ENCODE data around the gene TSPAN16.

The TSPAN16 gene

GRCh38 chr19:11324748-11325389 lies 28.9 kb downstream of the TSPAN16 start:
- Histone ChIP-seq H3K27me3 (ENCODE audit: insufficient read depth, low read length, poor library complexity, severe bottlenecking) (no peaks in the 10 kb centered on the region), H3K4me1 (ENCODE audit: insufficient read depth, low read length, poor library complexity, severe bottlenecking) (peaks cover 44% of the 10 kb centered on the region), H3K79me2 (ENCODE audit: insufficient read depth, low read length) (peaks cover 7% of the 10 kb centered on the region; the same call in 1 of the 2 replicates), H3K9ac (ENCODE audit: low read depth, low read length, poor library complexity, severe bottlenecking) (peak overlapping the region; percentile 92), H3K9me2 (replicated peaks; ENCODE audit: low read depth, low read length) (no peaks in the 10 kb centered on the region), H2AFZ (ENCODE audit: low read length) (no peak overlapping the region), H3F3A (ENCODE audit: low read depth) (peaks cover 6% of the 10 kb centered on the region; the same call in 1 of the 2 replicates), H3K4me2 (ENCODE audit: low read depth, low read length, poor library complexity, severe bottlenecking) (peak overlapping the region; percentile 92), H3K4me3 (ENCODE audit: low read length, poor library complexity, severe bottlenecking) (peak overlapping the region; percentile 72), H3K9me3 (ENCODE audit: insufficient read depth, low read depth, low read length) (no peaks in the 10 kb centered on the region), H3K36me3 (ENCODE audit: insufficient read depth, low read length) (no peaks in the 10 kb centered on the region), H4K20me1 (ENCODE audit: insufficient read depth, low read length, poor library complexity, severe bottlenecking) (no peaks in the 10 kb centered on the region)
- no peak for TF ChIP-seq EZH2phosphoT487 (IDR thresholded peaks at IDR 0.05; ENCODE audit: borderline replicate concordance)
- no peak for TF ChIP-seq CTCF (conservative IDR thresholded peaks at IDR 0.05; ENCODE audit: low read length)

- H3K9me3 ChIP-seq (ENCODE audit: insufficient read depth, low read depth, low read length) = no peaks in the 10 kb centered on the region
- no peaks in the 10 kb centered on the region for H3K9me2 ChIP-seq (replicated peaks; ENCODE audit: low read depth, low read length)
- TF ChIP-seq EZH2phosphoT487 (IDR thresholded peaks at IDR 0.05; ENCODE audit: borderline replicate concordance) = no peak
- no peak for TF ChIP-seq CTCF (conservative IDR thresholded peaks at IDR 0.05; ENCODE audit: low read length)
- no peak overlapping the region for H2AFZ ChIP-seq (ENCODE audit: low read length)
- no peaks in the 10 kb centered on the region for H3K27me3 ChIP-seq (ENCODE audit: insufficient read depth, low read length, poor library complexity, severe bottlenecking)
- H3K4me3 ChIP-seq (ENCODE audit: low read length, poor library complexity, severe bottlenecking) = no peak overlapping the region
- H3F3A ChIP-seq (ENCODE audit: low read depth) = peaks cover 6% of the 10 kb centered on the region; the same call in 1 of the 2 replicates
- no peak overlapping the region for H3K4me2 ChIP-seq (ENCODE audit: low read depth, low read length, poor library complexity, severe bottlenecking)
- H3K79me2 ChIP-seq (ENCODE audit: insufficient read depth, low read length) = peaks cover 9% of the 10 kb centered on the region; the same call in 1 of the 2 replicates
- H3K36me3 ChIP-seq (ENCODE audit: insufficient read depth, low read length) = no peaks in the 10 kb centered on the region
- peaks cover 44% of the 10 kb centered on the region for H3K4me1 ChIP-seq (ENCODE audit: insufficient read depth, low read length, poor library complexity, severe bottlenecking)
- peak overlapping the region; percentile 92 for H3K9ac ChIP-seq (ENCODE audit: low read depth, low read length, poor library complexity, severe bottlenecking)
- no peaks in the 10 kb centered on the region for H4K20me1 ChIP-seq (ENCODE audit: insufficient read depth, low read length, poor library complexity, severe bottlenecking)
These were observed 29.6 kb downstream of the TSPAN16 start for GRCh38 chr19:11325544-11325943.

- Histone ChIP-seq H3K4me2 (ENCODE audit: low read depth, low read length, poor library complexity, severe bottlenecking) (no peak overlapping the region), H3K36me3 (ENCODE audit: insufficient read depth, low read length) (no peaks in the 10 kb centered on the region), H3K9ac (ENCODE audit: low read depth, low read length, poor library complexity, severe bottlenecking) (no peak overlapping the region), H3K27me3 (ENCODE audit: insufficient read depth, low read length, poor library complexity, severe bottlenecking) (no peaks in the 10 kb centered on the region), H3K9me2 (replicated peaks; ENCODE audit: low read depth, low read length) (no peaks in the 10 kb centered on the region), H3K4me3 (ENCODE audit: low read length, poor library complexity, severe bottlenecking) (no peak overlapping the region), H3F3A (ENCODE audit: low read depth) (no peaks in the 10 kb centered on the region), H3K4me1 (ENCODE audit: insufficient read depth, low read length, poor library complexity, severe bottlenecking) (peaks cover 10% of the 10 kb centered on the region), H2AFZ (ENCODE audit: low read length) (no peak overlapping the region), H4K20me1 (ENCODE audit: insufficient read depth, low read length, poor library complexity, severe bottlenecking) (no peaks in the 10 kb centered on the region), H3K9me3 (ENCODE audit: insufficient read depth, low read depth, low read length) (no peaks in the 10 kb centered on the region), H3K79me2 (ENCODE audit: insufficient read depth, low read length) (peaks cover 9% of the 10 kb centered on the region; the same call in 1 of the 2 replicates)
- TF ChIP-seq CTCF (conservative IDR thresholded peaks at IDR 0.05; ENCODE audit: low read length) (no peak), EZH2phosphoT487 (IDR thresholded peaks at IDR 0.05; ENCODE audit: borderline replicate concordance) (no peak)
These were observed 34.2 kb downstream of the TSPAN16 start for GRCh38 chr19:11330127-11330526.

All from Loucy (cell line).